GM18870 (cell line): ENCODE results near the gene CNKSR3.

Experiments used
- ATAC-seq: cut with Tn5 transposase; IDR thresholded peaks from one replicate; pipeline ENCODE4 v1.9.1; 2021; ENCODE audit warnings: moderate library complexity; ENCODE audit not compliant: unreplicated experiment

Gene CNKSR3

DNA sequence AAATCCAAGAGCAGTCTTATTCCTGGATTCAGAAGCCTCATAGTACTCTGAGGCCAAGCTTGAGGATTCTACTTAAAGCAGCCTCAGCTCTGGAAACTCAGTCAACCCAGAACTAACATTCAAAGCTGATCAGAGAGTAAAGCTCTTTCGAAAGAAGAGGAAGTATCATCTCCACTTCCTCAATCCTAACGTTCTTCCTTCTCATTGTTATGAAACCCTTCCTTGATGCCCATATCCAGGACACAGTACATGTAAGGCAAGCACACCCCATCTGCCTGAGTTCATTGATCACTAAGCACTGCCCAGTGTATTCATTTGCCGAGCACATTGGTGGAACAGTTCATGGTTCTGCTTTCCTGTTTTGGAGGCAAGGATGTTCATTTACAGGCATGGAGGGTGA lies 153.8 kb downstream of the CNKSR3 start, which contains the start of gene IPCEF1:
TSS of gene IPCEF1 (minus strand) at position 114 of the 400 bp plus-strand sequence. CDS start 90,856 bp downstream, outside the sequence.
- ATAC-seq: peak; percentile 24

DNA sequence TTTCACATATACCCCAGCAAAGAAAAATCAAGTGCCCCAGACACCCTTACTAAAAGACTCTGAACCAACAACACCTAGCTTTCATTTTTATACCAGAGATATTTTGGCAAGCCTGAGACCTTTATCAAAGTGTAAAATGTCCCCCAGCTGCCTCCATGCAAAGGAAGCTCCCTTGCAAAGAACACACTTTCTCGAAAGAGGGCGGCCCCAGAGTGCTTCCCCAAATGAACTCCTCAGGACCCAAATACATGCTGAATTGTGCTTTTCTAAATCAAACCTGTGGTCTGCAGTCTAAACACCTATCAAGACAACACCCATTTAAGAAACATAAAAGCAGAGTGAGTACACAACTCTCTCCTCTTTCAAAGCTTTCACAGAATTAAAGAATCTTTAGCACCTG lies 154.4 kb downstream of the CNKSR3 start:
- ATAC-seq: no peak

DNA sequence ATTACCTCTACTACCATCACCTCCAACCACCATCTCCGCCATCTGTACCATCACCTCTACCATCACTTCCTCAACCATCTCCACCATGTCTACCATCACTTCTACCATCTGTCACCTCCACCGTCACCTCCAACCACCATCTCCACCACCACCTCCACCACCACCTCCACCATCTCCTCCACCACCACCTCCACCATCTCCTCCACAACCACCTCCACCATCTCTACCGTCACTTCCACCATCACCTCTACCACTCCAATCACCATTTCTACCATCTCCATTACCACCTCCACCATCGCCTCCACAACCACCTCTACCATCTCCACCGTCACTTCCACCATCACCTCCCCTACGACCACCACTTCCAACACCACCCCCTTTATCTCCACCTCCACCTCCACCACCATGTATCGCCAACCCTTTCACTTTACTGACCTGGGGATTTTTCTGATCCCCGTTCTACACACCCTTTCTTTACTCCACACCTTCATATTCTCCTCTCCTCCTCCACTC lies 156.2 kb downstream of the CNKSR3 start:
- ATAC-seq: no peak

DNA sequence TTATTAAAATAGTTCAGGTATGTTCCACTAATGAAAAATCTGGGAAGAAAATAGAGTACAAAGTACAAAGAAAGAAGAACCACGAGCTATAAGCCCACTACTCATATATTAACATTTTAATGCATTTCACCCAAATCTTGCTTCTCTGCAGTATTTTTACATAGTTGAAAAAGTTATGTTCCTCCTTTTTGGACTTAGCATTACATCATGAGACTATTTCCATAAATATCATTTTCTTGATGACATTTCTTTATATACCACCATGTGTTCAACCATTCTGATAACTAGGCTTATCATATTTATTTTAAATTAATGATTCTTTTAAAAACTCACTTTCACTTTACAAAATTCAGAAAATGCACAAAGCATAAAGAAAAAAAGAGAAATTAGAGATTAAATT lies 156.9 kb downstream of the CNKSR3 start:
- no peak for ATAC-seq

DNA sequence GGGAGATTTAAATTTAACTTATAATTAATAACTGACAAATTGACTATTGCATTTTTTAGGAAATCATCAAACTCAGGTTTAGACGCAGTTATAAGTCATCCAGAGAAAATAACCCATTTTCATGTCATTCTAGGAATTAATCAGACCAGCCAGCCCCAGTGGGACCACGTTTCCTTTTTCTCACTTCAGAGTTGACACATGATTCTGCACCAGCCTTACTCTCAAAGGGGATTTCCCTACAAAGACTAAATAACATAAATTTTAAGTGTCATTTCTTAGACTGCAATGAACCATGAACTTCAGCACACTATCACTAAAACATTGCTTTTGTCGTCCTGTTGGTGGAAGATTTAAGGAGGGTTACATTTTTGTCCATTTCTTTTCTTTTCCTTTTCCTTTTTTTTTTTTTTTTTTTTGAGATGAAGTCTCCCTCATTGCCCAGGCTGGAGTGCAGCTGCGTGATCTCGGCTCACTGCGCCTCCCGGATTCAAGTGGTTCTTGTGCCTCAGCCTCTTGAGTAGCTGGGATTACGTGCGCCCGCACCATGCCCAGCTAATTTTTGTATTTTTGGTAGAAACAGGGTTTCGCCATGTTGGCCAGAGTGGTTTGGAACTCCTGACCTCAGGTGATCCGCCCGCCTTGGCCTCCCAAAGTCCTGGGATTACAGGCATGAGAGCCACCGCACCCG lies 157.4 kb downstream of the CNKSR3 start:
- ATAC-seq: peak; percentile 68

DNA sequence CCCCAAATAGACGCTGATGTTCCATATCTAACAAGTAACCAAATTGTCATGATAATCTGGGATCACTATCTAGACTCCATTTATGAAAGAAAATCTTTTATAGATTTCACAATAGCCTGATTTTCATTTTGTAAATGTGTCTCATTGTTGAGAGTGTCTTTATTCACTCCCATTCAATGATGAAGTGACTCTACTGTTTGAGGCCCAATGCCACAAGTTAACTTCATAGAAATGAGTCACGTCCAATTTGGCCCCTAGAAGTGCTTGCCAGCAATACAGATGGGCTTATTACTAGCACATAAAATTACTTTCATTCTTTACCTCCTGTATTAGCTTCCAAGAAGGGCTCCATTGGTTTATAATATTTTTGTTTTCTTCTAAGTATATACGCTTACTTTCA lies 160.2 kb downstream of the CNKSR3 start:
- no peak for ATAC-seq

DNA sequence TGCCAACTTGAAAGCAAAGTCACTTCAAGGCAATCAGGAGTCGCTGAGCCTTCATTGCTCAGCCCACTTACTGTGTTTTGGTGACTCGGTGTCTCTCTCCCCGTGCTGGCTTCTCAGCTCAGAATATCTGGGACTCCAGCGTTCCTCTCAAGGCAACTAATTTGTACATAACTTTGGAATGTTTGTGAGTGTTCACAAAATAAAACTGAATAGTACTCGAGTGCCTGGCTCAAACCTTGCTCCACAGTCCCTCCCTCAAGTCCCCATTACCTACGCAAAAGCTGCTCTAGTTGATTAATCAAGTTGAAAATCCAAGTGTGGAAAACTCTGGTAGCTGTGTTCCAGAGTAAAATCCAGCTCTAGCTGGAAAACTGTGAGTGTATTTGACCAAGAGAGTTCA lies 162.5 kb downstream of the CNKSR3 start:
- no peak for ATAC-seq

DNA sequence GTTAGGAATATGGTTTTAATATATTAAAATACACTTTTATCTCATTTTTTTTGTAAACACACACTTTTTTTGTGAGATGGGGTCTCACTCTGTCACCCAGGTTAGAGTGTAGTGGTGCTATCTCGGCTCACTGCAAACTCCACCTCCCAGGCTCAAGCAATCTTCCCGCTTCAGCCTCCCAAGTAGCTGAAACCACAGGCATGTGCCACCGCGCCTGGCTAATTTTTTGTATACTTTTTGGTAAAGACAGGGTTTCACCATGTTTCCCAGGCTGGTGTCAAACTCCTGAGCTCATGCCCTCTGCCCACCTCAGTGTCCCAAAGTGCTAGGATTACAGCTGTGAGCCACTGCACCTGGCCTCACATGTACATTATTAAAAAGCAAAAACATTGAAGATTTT lies 164.7 kb downstream of the CNKSR3 start:
- no peak for ATAC-seq

DNA sequence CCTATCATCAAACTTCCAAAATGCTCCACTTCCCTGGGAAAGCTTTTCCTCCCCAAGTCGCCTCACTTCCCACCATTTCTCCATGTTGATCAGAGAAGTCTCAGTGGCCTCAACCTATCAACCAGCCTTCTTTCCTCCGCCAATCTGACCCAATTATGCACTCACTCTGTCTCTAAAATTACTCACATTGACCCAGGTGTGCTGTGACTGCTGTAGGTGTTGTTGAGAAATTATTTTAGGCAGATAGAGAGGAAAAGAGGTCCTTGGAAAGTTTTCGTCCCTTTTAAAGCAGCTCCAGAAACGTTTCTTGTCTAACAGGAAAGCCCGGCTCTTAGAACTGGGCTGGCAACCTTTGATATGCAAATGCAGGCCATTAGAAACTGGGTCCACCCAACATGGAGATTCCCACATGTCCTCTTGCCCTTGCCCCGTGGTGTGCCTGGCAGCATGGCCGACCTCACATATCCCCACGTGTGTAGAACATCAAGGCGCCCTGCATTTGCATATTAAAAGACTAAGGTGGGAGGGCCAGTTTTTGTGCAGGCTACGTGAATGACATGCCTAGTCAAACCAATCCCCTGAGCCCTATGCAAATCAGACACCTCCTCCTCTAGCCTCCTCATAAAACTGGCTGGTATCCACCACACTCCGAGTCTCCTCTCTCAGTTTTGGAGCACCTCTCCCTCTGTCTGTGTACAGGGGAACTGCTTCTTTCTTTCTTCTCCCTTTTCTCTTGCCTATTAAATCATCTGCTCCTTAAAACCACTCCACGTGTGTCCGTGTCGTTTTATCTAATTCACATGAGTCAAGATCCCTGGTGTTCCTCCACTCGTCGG lies 166.8 kb downstream of the CNKSR3 start:
- ATAC-seq: no peak

DNA sequence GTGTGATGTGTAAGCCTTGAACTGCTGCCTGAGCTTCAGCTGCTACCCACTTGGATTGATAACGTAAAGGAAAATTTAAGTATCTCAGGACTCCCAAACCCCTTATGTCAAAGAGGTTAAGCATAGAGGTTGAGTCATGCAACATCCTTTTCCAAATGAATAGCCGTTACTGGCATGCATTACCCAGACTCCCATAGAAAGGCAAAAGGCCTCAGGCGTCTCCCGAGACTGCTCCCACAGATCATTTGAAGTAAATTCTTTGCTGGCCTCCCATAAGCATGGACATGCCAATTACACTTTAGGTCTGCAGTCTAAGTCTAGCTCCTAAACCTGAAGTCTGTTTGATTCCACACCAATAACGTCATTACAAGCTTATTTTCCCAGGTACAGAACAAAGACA lies 168.6 kb downstream of the CNKSR3 start:
- ATAC-seq: no peak

DNA sequence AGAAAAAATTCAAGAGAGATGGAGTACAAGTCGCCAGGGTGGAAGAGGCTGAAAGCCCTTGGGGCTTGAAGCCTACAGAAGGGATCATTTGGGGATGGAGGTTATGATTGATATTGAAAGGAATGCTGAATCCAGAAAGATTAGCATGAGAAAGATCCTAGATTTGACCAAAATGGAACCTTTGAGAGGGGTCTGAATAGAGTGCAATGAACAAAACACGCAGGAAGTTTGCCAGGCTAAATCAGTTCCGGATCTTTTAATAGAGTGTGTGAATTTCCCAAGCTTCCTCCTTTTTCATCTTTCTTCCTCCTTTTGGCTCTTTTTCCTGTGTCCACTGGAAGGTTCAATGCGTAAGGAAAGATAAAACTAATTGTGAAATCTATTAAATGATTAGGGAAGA lies 169.1 kb downstream of the CNKSR3 start:
- ATAC-seq: no peak
